ENCODE results near the gene SERPINH1. TPM values are rescaled to one million over a fixed set of nuclear protein-coding genes. Genes with fewer than 3 reads are reported as not detected.

Gene SERPINH1
- total RNA-seq, 2 experiments from 2014 or later = 3.5 to 4.1 TPM

DNA sequence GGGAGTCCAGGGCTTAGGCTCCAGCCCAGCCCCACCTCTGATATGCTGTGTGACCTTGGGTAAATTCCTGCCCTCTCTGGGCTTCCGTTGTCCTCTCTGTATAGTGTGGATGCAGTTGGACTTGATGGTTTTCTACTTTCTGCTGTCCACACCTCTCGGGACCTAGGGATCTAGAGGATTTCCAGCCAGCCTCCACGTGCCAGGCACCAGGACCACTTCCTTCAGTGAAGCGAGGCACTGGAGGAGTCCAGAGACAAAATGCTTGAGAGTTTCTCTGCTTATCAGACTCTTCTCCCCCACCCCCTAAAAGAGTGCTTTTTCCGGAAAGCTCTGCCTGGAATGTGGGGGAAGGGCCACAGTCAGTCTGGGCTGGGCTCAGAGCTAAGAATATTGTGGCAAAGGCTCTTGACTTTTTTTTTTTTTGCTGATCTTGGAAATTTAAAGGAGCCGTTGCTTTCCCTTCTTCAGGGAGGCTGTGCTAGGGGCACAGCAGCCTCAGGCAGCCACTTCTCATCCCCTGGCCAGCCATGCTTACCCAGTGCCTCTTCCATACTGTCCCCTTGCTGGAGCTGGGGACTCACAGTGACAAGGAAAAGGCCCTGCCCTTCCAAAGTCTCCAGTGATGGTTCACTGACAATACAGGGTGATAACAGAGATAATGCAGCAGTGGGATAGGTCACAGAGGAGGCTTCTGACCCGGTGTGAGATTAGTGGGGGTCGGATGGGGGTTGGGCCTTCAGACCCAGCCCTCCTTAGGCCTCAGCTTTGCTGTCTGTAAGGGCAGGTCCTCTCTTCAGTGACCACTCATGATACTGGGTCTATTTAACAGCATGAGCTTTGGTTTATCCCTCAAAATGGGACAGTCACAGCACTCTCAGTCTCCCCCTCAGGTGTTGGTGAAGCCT, 2.9 kb upstream of the SERPINH1 start:
- ChIA-PET CTCF (no interaction called here), POLR2A (no interaction called here)
- Histone ChIP-seq H3K9me3 (ENCODE audit: control insufficient read depth in 1 of 2, insufficient read depth in 1 of 2, low read length in 2 of 2) (no peaks in the 10 kb centered on the region), H3K27ac (ENCODE audit: low read depth in 1 of 2, low read length in 2 of 2) (no peak overlapping the region), H3K4me1 (ENCODE audit: insufficient read depth, low read length) (peaks cover 28% of the 10 kb centered on the region), H3K4me3 (ENCODE audit: low read length) (no peak overlapping the region), H3K36me3 (ENCODE audit: insufficient read depth, low read length) (no peaks in the 10 kb centered on the region), H3K27me3 (ENCODE audit: control insufficient read depth in 1 of 2, insufficient read depth in 2 of 2, low read length in 2 of 2) (no peaks in the 10 kb centered on the region)
- H3K9me3 Mint-ChIP-seq = no peaks in the 10 kb centered on the region
- H3K4me3 Mint-ChIP-seq = peak overlapping the region; percentile 80
- H3K27me3 Mint-ChIP-seq = no peaks in the 10 kb centered on the region
- intact Hi-C loops (cut with DNase I, micrococcal nuclease) = no loop called here
- H3K36me3 Mint-ChIP-seq (ENCODE audit: low read depth) = peaks cover 12% of the 10 kb centered on the region
- no peak overlapping the region for H3K27ac Mint-ChIP-seq
- TF ChIP-seq, protein P1, sequence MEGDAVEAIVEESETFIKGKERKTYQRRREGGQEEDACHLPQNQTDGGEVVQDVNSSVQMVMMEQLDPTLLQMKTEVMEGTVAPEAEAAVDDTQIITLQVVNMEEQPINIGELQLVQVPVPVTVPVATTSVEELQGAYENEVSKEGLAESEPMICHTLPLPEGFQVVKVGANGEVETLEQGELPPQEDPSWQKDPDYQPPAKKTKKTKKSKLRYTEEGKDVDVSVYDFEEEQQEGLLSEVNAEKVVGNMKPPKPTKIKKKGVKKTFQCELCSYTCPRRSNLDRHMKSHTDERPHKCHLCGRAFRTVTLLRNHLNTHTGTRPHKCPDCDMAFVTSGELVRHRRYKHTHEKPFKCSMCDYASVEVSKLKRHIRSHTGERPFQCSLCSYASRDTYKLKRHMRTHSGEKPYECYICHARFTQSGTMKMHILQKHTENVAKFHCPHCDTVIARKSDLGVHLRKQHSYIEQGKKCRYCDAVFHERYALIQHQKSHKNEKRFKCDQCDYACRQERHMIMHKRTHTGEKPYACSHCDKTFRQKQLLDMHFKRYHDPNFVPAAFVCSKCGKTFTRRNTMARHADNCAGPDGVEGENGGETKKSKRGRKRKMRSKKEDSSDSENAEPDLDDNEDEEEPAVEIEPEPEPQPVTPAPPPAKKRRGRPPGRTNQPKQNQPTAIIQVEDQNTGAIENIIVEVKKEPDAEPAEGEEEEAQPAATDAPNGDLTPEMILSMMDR (IDR thresholded peaks at IDR 0.05) = no peak
- peaks cover 32% of the 10 kb centered on the region for H3K4me1 Mint-ChIP-seq (ENCODE audit: low read depth)
- no peak for ATAC-seq (ENCODE audit: poor library complexity)
- no peak for DNase-seq

DNA sequence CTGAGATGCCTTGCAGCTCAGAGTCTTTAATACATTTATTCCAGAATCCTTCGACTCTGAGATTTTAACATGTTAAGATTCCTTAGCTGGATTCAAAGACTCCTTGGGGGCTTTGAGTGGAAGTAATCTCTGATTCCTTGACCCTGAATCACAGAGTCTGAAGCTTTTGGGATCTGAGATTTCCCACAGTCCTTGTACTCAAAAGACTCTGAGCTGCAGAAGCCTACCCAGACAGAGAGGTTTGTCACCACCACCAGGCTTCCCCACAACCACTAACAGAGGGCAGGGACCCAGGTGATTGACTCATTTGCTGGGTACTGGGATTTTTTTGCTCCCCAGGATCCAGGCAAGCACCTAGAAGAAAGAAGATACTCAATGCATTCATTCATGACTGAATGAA, 1.4 kb upstream of the SERPINH1 start:
- intact Hi-C loops (cut with DNase I, micrococcal nuclease) = no loop called here
- H3K27ac Mint-ChIP-seq = peak overlapping the region; percentile 94

DNA sequence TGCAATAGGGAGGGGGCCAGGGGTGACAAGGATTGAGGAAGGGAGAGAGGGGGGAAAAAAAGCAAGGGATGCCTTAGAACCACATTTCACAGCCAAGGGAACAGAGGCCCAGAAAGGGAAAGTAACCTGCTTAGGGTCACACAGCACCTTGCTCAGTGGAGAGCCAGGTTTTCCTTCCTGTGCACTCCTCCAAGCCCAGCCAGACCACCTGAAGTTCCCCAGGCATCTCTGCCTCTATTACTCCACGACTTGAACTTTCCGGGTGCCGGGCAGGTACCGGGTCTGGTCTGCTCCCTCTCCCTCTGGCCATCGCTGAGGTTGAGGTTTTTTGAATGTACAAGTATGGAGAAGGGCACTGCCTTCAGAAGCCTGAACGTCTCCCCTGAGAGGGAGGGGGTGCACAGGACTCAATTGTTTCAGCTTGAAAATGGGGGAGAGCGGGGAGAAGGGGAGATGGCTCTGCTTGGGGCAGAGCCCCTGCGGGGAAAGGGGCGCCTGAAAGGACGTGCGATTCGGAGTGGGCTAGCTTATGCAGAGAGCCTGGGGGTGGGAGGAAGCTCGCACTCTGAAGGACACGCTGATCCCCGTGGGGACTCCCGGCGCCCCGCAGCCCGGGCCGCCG, 516 bp upstream of the SERPINH1 start:
- no peak for ATAC-seq (ENCODE audit: poor library complexity)
- POLR2A ChIA-PET = interaction anchor here (0.9 to 2.5 kb wide), 7 partner anchors 13 to 253 kb away, joined by 3 to 16 read pairs (median 3); partner anchors contain the start of genes GDPD5 and UVRAG
- Mint-ChIP-seq H3K27me3 (no peaks in the 10 kb centered on the region), H3K27ac (peak overlapping the region; percentile 94), H3K4me3 (peak overlapping the region; percentile 99), H3K4me1 (ENCODE audit: low read depth) (peaks cover 47% of the 10 kb centered on the region), H3K9me3 (no peaks in the 10 kb centered on the region), H3K36me3 (ENCODE audit: low read depth) (peaks cover 12% of the 10 kb centered on the region)
- intact Hi-C loops (cut with DNase I, micrococcal nuclease) = no loop called here
- Histone ChIP-seq H3K9me3 (ENCODE audit: control insufficient read depth in 1 of 2, insufficient read depth in 1 of 2, low read length in 2 of 2) (no peaks in the 10 kb centered on the region), H3K36me3 (ENCODE audit: insufficient read depth, low read length) (no peaks in the 10 kb centered on the region), H3K27me3 (ENCODE audit: control insufficient read depth in 1 of 2, insufficient read depth in 2 of 2, low read length in 2 of 2) (no peaks in the 10 kb centered on the region), H3K27ac (ENCODE audit: low read depth in 1 of 2, low read length in 2 of 2) (peak overlapping the region; percentile 41 to 79), H3K4me3 (ENCODE audit: low read length) (peak overlapping the region; percentile 93), H3K4me1 (ENCODE audit: insufficient read depth, low read length) (peaks cover 42% of the 10 kb centered on the region)
- no peak for DNase-seq
- TF ChIP-seq, protein P1 (IDR thresholded peaks at IDR 0.05) = no peak
- CTCF ChIA-PET = interaction anchor here (0.7 kb wide), 1 partner anchor 32 kb away, joined by 3 read pairs; no protein-coding TSS in a partner anchor

More for the DNA sequence above, 1.4 kb upstream of the SERPINH1 start:
- Mint-ChIP-seq H3K27me3 (no peaks in the 10 kb centered on the region), H3K4me1 (ENCODE audit: low read depth) (peaks cover 42% of the 10 kb centered on the region), H3K4me3 (peak overlapping the region; percentile 99), H3K36me3 (ENCODE audit: low read depth) (peaks cover 12% of the 10 kb centered on the region), H3K9me3 (no peaks in the 10 kb centered on the region)
- ChIA-PET POLR2A (interaction anchor here (0.9 to 2.5 kb wide), 2 partner anchors 14 to 21 kb away, joined by 3 to 16 read pairs; no protein-coding TSS in a partner anchor), CTCF (no interaction called here)
- TF ChIP-seq, protein P1 (IDR thresholded peaks at IDR 0.05) = no peak
- ATAC-seq (ENCODE audit: poor library complexity) = no peak
- DNase-seq = no peak
- no peak overlapping the region for H3K27ac ChIP-seq (ENCODE audit: low read depth in 1 of 2, low read length in 2 of 2)
- no peak overlapping the region for H3K4me3 ChIP-seq (ENCODE audit: low read length)
- no peaks in the 10 kb centered on the region for H3K36me3 ChIP-seq (ENCODE audit: insufficient read depth, low read length)
- no peaks in the 10 kb centered on the region for H3K27me3 ChIP-seq (ENCODE audit: control insufficient read depth in 1 of 2, insufficient read depth in 2 of 2, low read length in 2 of 2)
- no peaks in the 10 kb centered on the region for H3K9me3 ChIP-seq (ENCODE audit: control insufficient read depth in 1 of 2, insufficient read depth in 1 of 2, low read length in 2 of 2)
- peaks cover 36% of the 10 kb centered on the region for H3K4me1 ChIP-seq (ENCODE audit: insufficient read depth, low read length)
